DOHH2 (cell line): ENCODE results near the gene SLC27A5.

Source experiments
- CTCF ChIP-seq: fragments of 200-600 bp; sonication (generic); IDR thresholded peaks from one replicate; pipeline ENCODE4 v1.5.1; 2014; ENCODE audit warnings: antibody characterized with exemption, mild to moderate bottlenecking, low read depth, low read length; ENCODE audit not compliant: poor library complexity, severe bottlenecking
- EZH2phosphoT487 ChIP-seq: fragments of 200-600 bp; sonication (generic); IDR thresholded peaks from 2 replicates; pipeline ENCODE4 v1.6.1; 2017; ENCODE audit warnings: borderline replicate concordance, mild to moderate bottlenecking, antibody characterized with exemption, low read length, moderate library complexity, mixed read lengths

- TF ChIP-seq CTCF (no peak), EZH2phosphoT487 (no peak)
These were observed 51.8 kb downstream of the SLC27A5 start for GRCh38 chr19:58460039-58460438.
